H1 (cell line): ENCODE measurements around the gene ZPR1. TPM values are rescaled to one million over a fixed set of nuclear protein-coding genes. Genes with fewer than 3 reads are reported as not detected.

Experiments used
- NRF1 ChIP-seq: IDR thresholded peaks from 2 replicates; pipeline ENCODE4 v1.6.1; 2011; ENCODE audit warnings: mild to moderate bottlenecking, low read depth, low read length, improper control_type of control experiment
- polyA plus RNA-seq, 7 experiments: library from polyadenylated mRNA; depleted of rRNA in 3 of 7; stranded (reverse) in 5 of 7; unstranded in 2 of 7; fragments of >200 nt in 5 of 7; fragments of 200-250 nt in 2 of 7; gene quantifications; 1 replicate in 5 of 7; 2 replicates in 1 of 7; 4 replicates in 1 of 7; pipeline versions ENCODE4 v1.2.1 to v1.2.3, GENCODE V29; 2011 to 2013; ENCODE audit warnings: missing spikeins in 2 of 7, mixed read lengths in 2 of 7
- total RNA-seq: library from RNA; stranded (reverse); fragmentation: NEBNext Ultra II Directional; extraction: Animal tissue kit (Norgen Biotek cat#: 25700); gene quantifications from 2 replicates; pipeline ENCODE4 v1.2.1, GENCODE V29; 2021

ZPR1 gene
- total and polyA plus RNA-seq, 2 of the 8 experiments (the other 6 are each of a cell fraction or from before 2014, with no cell fraction given), result 36.7 to 70.5 TPM

DNA sequence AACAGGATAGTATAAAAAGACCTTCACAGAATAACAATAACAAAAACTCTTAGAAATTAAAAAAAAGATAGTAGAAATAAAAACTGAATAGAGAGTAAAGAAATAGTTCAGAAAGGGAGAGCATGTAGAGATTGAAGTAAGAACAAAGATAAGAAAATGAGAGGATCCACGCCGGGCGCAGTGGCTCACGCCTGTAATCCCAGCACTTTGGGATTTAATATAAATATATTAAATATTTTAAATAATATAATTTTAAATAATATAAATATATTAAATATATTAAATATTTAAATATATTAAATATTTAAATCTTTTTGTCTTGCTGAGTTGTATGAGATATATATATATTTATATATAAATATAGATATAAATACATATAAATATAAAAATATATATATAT is 24.3 kb upstream of the ZPR1 start (continued):
- TF ChIP-seq NRF1, result no peak
